Mucosa of stomach (tissue), 1 donor: ENCODE results near the gene LHFPL3.

ENCODE experiments used
- H3K27me3 ChIP-seq: one replicate; pipeline ENCODE4 v1.7.0; 2013; ENCODE audit warnings: mild to moderate bottlenecking, low read length; ENCODE audit not compliant: control insufficient read depth, insufficient read depth
- H3K36me3 ChIP-seq: one replicate; pipeline ENCODE4 v1.7.0; 2013; ENCODE audit warnings: low read length; ENCODE audit not compliant: control insufficient read depth, insufficient read depth
- H3K4me1 ChIP-seq: one replicate; pipeline ENCODE4 v1.7.0; 2013; ENCODE audit warnings: mild to moderate bottlenecking, low read length; ENCODE audit not compliant: control insufficient read depth, insufficient read depth
- H3K4me3 ChIP-seq: one replicate; pipeline ENCODE4 v1.7.0; 2013; ENCODE audit warnings: low read length
- H3K9ac ChIP-seq: one replicate; pipeline ENCODE4 v1.7.0; 2013; ENCODE audit warnings: mild to moderate bottlenecking, low read length, moderate library complexity
- H3K9me3 ChIP-seq: one replicate; pipeline ENCODE4 v1.7.0; 2013; ENCODE audit warnings: mild to moderate bottlenecking, low read length, moderate library complexity; ENCODE audit not compliant: control insufficient read depth
- donor health status: Pancreatic carcinoma.

The LHFPL3 gene

DNA sequence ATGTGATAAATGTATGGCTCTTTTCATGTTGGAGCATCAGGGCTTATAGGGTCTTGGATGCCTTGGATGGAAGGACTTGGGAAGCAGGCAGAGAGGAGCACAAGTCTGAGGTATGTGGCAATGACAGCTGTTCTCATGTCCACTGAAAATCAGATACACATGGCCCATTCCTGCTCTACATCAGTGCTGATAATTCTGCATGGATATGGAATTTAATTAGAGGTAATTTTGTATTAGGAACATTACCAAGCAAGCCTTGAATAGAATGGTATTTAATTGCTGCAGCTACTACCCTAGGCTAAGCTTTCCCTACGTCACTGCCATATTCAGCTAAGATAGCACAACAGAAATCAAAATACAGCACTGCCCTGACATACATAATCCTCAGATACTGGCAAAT, 299.6 kb downstream of the LHFPL3 start:
- no peaks in the 10 kb centered on the region for H3K27me3 ChIP-seq
- H3K9me3 ChIP-seq = no peaks in the 10 kb centered on the region
- no peaks in the 10 kb centered on the region for H3K4me1 ChIP-seq
- no peak overlapping the region for H3K4me3 ChIP-seq
- H3K36me3 ChIP-seq = no peaks in the 10 kb centered on the region
- no peak overlapping the region for H3K9ac ChIP-seq

DNA sequence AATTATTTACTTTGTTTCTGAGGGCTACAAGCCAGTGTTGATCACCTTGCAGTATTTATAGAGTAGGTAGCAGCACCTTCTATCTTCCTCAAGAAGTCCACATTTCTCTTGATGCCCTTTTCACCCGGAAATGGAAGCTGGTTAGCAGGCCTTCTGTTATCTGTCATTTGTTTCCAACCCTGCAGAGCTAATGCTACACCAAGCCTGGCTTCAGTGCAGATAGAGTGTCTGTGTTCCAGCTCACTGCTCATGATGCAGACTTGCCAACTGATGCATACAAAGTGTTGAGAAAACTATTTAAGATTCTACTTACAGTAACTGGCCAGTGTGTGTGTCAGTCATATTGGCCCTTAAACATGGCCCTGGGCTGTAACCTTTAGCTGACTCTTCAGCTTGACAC, 301.0 kb downstream of the LHFPL3 start:
- Histone ChIP-seq H3K4me1 (no peaks in the 10 kb centered on the region), H3K36me3 (no peaks in the 10 kb centered on the region), H3K9ac (no peak overlapping the region), H3K9me3 (no peaks in the 10 kb centered on the region), H3K27me3 (no peaks in the 10 kb centered on the region), H3K4me3 (no peak overlapping the region)

GRCh38 chr7:104640506-104640905, 312.1 kb downstream of the LHFPL3 start:
- no peak overlapping the region for H3K4me3 ChIP-seq
- H3K27me3 ChIP-seq = no peaks in the 10 kb centered on the region
- H3K9ac ChIP-seq = no peak overlapping the region
- H3K36me3 ChIP-seq = no peaks in the 10 kb centered on the region
- H3K4me1 ChIP-seq = no peaks in the 10 kb centered on the region
- no peaks in the 10 kb centered on the region for H3K9me3 ChIP-seq

- Histone ChIP-seq H3K4me1 (no peaks in the 10 kb centered on the region), H3K4me3 (no peak overlapping the region), H3K27me3 (no peaks in the 10 kb centered on the region), H3K9ac (no peak overlapping the region), H3K9me3 (no peaks in the 10 kb centered on the region), H3K36me3 (no peaks in the 10 kb centered on the region)
Measured at GRCh38 chr7:104642560-104642959, 314.2 kb downstream of the LHFPL3 start.

DNA sequence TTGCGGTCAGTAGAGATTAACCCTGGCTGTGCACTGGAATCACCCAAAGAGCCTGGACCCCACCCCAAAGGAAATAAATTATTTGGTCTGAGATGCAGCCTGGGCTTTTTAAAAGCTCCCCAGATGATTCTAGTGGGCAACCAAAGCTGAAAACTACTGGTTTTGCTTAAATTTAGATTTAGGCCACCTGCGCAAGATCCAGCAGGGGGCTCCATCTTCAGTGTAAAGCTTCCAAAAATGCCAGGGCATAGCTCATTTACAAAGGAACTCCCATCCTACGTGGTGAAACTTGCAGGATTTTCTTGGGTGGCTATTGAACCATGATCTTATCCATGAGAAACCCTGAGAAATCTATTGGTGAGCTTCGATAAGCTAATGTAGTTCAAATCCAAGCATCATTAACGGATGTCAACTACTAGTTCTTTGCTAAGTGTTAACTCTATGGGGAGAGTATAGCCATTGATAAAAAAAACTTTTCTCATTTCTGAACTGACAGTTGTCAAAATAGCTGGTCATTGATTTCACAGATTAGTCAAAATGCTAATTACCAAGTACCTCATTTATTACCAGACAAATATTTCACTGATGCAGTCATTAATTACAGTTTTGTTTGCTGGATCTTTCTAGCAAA, 315.3 kb downstream of the LHFPL3 start:
- no peaks in the 10 kb centered on the region for H3K9me3 ChIP-seq
- H3K36me3 ChIP-seq = no peaks in the 10 kb centered on the region
- no peaks in the 10 kb centered on the region for H3K4me1 ChIP-seq
- H3K27me3 ChIP-seq = no peaks in the 10 kb centered on the region
- no peak overlapping the region for H3K9ac ChIP-seq
- no peak overlapping the region for H3K4me3 ChIP-seq

- H3K9me3 ChIP-seq = no peaks in the 10 kb centered on the region
- no peaks in the 10 kb centered on the region for H3K27me3 ChIP-seq
- H3K4me1 ChIP-seq = no peaks in the 10 kb centered on the region
- no peak overlapping the region for H3K4me3 ChIP-seq
- no peaks in the 10 kb centered on the region for H3K36me3 ChIP-seq
- no peak overlapping the region for H3K9ac ChIP-seq
Measured at GRCh38 chr7:104650991-104651640, 322.7 kb downstream of the LHFPL3 start.

DNA sequence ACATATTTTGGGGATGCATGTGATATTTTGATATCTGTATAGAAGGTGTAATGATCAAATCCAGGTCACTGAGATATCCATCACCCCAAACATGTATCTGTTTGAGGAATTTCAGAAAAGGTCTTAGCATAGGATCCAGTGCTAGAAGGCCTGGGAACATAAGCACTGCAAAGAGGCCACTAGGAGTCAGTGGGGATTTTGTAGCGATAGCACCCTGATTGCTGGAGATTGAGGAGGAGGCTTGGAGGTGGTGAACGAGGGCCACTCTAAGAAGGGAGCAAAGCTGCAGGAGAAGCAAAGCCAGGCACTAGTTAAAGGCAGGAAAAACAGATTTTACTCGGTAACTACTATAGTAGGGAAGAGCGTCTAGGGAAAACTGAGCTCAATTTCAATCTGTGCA, 324.0 kb downstream of the LHFPL3 start:
- Histone ChIP-seq H3K27me3 (no peaks in the 10 kb centered on the region), H3K4me1 (no peaks in the 10 kb centered on the region), H3K9me3 (no peaks in the 10 kb centered on the region), H3K4me3 (no peak overlapping the region), H3K36me3 (no peaks in the 10 kb centered on the region), H3K9ac (no peak overlapping the region)

DNA sequence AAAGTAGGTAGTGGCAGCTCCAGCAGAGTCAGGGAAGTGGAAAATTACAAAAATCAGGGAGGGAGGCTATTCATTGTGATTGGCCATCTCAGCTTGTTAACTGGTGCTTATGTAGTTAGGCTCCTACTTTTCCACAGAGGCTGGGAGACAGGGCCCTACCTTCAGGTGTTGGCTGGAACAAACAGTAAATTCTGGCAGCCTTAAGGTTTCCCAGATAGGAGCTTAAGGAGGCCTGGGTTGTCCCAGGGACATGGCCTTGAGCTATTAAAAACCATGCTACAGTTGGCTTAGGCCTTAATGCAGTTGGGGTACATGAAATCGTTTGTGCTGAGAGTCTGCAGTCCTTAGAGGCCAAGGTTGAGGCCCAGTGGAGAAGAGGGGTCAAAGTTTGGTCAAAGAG, 324.5 kb downstream of the LHFPL3 start:
- Histone ChIP-seq H3K9me3 (no peaks in the 10 kb centered on the region), H3K9ac (no peak overlapping the region), H3K36me3 (no peaks in the 10 kb centered on the region), H3K27me3 (no peaks in the 10 kb centered on the region), H3K4me3 (no peak overlapping the region), H3K4me1 (no peaks in the 10 kb centered on the region)

DNA sequence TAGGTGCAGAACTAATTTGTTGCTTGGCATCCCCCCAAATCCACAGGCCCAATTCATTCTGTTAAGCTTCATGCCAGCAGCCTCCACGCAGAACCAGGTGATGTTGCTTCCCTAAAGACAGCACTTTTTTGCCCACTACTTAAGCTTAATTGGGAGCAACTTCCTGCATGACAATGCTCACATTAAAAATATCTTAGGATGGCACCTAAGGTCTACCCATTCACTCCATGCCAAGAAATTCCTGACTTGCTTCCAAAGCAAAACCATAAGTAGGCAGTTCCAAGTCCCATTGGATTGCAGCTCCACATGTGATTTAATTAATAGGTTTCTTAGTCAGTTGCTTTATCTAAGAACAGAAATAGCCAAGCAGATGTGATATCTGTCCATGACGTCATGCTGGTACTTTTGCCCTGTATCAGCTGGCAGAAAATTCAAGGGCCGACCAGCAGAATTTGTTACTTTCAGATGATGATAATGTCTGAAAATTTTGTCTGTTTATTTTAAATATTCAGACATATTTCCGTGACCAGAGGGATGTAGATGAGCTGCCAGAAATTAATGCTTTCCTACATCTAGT, 325.5 kb downstream of the LHFPL3 start:
- Histone ChIP-seq H3K4me1 (no peaks in the 10 kb centered on the region), H3K36me3 (no peaks in the 10 kb centered on the region), H3K9me3 (no peaks in the 10 kb centered on the region), H3K4me3 (no peak overlapping the region), H3K9ac (no peak overlapping the region), H3K27me3 (no peaks in the 10 kb centered on the region)

DNA sequence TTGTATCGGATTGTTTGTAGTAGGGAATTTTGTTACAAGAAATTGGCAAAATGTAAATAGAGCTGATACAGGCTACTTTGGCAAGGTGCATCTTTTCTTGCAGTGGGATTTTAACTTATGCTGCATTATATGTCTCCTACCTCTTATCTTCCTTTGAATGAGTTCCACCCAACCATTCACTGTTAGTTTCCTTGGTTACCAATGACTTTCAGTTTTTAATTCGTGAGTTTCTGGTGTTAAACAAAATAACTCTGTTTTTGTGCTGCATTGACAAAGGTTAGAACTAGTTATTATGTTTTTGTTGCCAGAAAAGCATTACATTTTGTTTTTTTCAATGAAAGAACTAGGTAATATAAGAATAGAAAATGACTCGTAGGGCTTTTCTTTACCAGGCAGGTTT, 327.2 kb downstream of the LHFPL3 start:
- Histone ChIP-seq H3K27me3 (no peaks in the 10 kb centered on the region), H3K4me1 (no peaks in the 10 kb centered on the region), H3K9ac (no peak overlapping the region), H3K9me3 (no peaks in the 10 kb centered on the region), H3K36me3 (no peaks in the 10 kb centered on the region), H3K4me3 (no peak overlapping the region)

DNA sequence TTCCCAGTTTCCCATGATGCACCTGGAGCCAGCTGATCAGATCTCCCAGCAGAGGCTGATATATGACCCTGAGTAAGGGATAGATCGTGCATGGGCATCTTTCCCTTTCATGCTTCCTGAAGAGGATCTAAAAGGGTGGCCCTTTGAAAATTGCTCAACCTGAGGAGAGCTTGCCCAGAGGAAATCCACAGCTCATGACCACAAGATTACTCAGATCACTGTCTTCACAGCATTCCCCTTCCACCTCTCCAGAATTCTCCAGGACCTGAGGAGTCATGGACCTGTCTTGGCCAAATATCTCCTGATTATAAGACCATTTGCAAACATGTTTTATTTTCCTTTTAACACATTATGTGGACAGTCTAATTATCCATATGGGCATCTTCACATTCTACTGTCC, 328.1 kb downstream of the LHFPL3 start:
- Histone ChIP-seq H3K9me3 (no peaks in the 10 kb centered on the region), H3K4me3 (no peak overlapping the region), H3K4me1 (no peaks in the 10 kb centered on the region), H3K9ac (no peak overlapping the region), H3K27me3 (no peaks in the 10 kb centered on the region), H3K36me3 (no peaks in the 10 kb centered on the region)

- Histone ChIP-seq H3K36me3 (no peaks in the 10 kb centered on the region), H3K9ac (no peak overlapping the region), H3K4me1 (no peaks in the 10 kb centered on the region), H3K9me3 (no peaks in the 10 kb centered on the region), H3K4me3 (no peak overlapping the region), H3K27me3 (no peaks in the 10 kb centered on the region)
Measured at GRCh38 chr7:104657134-104657533, 328.7 kb downstream of the LHFPL3 start.
